Esophagus squamous epithelium (tissue), 4 donors: ENCODE data around the gene NIM1K.

Experiments used
- POLR2A ChIP-seq, 4 donors: fragments of 450-650 bp; IDR thresholded peaks; one replicate each; pipeline ENCODE4 v1.6.1; 2017; ENCODE audit warnings: antibody characterized with exemption in 4 of 4, mild to moderate bottlenecking in 4 of 4, moderate library complexity in 3 of 4
- TF ChIP-seq, protein P1 (sequence below), 6 experiments: fragments of 450-650 bp in 4 of 6; fragments of 200-600 bp in 2 of 6; sonication (generic) in 2 of 6; IDR thresholded peaks; one replicate each; pipeline ENCODE4 v1.5.1; 2016 to 2019; ENCODE audit warnings: antibody characterized with exemption in 6 of 6, mild to moderate bottlenecking in 4 of 6, moderate library complexity in 4 of 6

DNA sequence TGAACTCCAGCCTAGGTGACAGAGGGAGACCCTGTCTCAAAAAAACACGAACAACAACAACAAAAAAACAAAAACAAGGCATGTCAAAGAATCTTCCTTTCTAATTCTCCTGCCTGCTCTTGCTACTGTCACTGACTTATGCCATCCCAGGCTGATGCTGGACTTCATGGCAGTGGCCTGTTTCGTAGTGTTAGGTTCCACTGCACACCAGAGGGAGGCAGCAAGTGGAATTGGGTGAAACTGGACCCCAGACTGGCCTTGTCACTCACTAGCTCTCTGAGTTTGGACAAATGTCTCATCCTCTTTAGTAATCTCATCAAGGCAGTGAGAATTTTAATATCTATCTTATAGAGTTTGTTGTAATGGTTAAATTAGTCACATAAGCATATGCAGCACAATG is 12.9 kb downstream of the NIM1K start:
- TF ChIP-seq, protein P1, sequence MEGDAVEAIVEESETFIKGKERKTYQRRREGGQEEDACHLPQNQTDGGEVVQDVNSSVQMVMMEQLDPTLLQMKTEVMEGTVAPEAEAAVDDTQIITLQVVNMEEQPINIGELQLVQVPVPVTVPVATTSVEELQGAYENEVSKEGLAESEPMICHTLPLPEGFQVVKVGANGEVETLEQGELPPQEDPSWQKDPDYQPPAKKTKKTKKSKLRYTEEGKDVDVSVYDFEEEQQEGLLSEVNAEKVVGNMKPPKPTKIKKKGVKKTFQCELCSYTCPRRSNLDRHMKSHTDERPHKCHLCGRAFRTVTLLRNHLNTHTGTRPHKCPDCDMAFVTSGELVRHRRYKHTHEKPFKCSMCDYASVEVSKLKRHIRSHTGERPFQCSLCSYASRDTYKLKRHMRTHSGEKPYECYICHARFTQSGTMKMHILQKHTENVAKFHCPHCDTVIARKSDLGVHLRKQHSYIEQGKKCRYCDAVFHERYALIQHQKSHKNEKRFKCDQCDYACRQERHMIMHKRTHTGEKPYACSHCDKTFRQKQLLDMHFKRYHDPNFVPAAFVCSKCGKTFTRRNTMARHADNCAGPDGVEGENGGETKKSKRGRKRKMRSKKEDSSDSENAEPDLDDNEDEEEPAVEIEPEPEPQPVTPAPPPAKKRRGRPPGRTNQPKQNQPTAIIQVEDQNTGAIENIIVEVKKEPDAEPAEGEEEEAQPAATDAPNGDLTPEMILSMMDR (IDR thresholded peaks at IDR 0.05) = no peak
- no peak for TF ChIP-seq POLR2A (IDR thresholded peaks at IDR 0.05)
